GM12891 (cell line): ENCODE measurements around the gene AIG1.

ENCODE experiments used
- DNase-seq: peaks from one replicate; pipeline ENCODE4 v3.0.0; 2011; ENCODE audit warnings: low spot score; ENCODE audit not compliant: insufficient read length
- FAIRE-seq: peaks from 2 replicates; lab custom pipeline; 2011; peaks lifted over from hg19 to GRCh38; lab: Jason Lieb, UNC
- PAX5 ChIP-seq: IDR thresholded peaks from 2 replicates; pipeline ENCODE4 v1.6.1; 2011; ENCODE audit warnings: low read length, moderate library complexity, mild to moderate bottlenecking; ENCODE audit not compliant: insufficient read depth, severe bottlenecking
- POLR2A ChIP-seq: IDR thresholded peaks from 2 replicates; pipeline ENCODE4 v1.6.1; 2011; ENCODE audit warnings: low read depth, low read length, control low read depth
- POLR2AphosphoS5 ChIP-seq: IDR thresholded peaks from 2 replicates; pipeline ENCODE4 v1.6.1; 2011; ENCODE audit warnings: low read depth, low read length, control low read depth
- POU2F2 ChIP-seq: IDR thresholded peaks from 2 replicates; pipeline ENCODE4 v1.6.1; 2011; ENCODE audit warnings: low read depth, mild to moderate bottlenecking, control low read depth, low read length, moderate library complexity
- SPI1 ChIP-seq: IDR thresholded peaks from 2 replicates; pipeline ENCODE4 v1.6.1; 2011; ENCODE audit warnings: low read depth, low read length, control low read depth
- TAF1 ChIP-seq: IDR thresholded peaks from 2 replicates; pipeline ENCODE4 v1.6.1; 2011; ENCODE audit warnings: low read depth, low read length, control low read depth

The AIG1 gene

DNA sequence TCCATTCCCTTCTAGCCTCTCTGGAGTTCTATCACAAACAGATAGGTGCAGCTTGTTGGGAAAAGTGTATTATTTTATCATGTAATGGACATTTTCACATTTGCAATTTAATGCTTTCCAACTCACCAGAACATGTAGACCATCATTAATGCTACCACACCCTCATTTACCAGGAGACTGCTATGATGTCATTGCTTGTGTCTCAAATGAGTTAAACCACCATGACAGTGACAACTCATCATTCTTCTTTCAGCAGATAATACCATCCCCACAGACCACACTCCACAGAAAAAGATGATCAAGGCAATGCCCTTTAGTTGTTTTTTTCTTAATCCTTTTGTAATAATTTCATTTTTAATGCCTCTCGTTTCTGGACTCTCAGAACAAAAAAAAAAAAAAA lies 168.7 kb downstream of the AIG1 start:
- DNase-seq, result no peak
- TF ChIP-seq PAX5, result no peak
- TF ChIP-seq POU2F2, result no peak
- TF ChIP-seq POLR2AphosphoS5, result no peak
- no peak for TF ChIP-seq TAF1
- no peak for TF ChIP-seq SPI1
- no peak for TF ChIP-seq POLR2A

DNA sequence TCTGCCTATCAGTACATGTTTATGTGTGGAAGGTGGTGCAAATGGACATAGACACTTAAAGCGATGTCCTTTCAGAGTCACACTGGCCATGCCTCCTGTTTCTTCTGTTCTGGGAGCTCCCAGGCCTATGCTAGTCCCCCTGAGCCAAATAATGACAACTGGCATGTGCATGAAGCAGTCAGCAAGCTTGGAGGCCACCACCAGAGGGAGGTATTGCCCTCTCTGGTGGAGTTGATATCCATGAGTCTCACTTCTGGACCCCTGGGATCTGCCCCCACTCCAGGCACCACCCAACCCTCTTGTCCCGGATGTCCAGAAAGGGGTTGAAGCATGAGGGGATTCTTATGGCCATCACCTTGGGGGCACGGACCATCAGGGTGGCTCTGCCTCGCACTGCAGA lies 172.2 kb downstream of the AIG1 start:
- no peak for TF ChIP-seq PAX5
- no peak for TF ChIP-seq TAF1
- TF ChIP-seq POU2F2, result no peak
- TF ChIP-seq POLR2AphosphoS5, result no peak
- TF ChIP-seq POLR2A, result no peak
- no peak for TF ChIP-seq SPI1
- FAIRE-seq (peak; percentile 40), DNase-seq (peak; percentile 16)

More for the DNA sequence above, 168.7 kb downstream of the AIG1 start:
- FAIRE-seq, result peak; percentile 65

DNA sequence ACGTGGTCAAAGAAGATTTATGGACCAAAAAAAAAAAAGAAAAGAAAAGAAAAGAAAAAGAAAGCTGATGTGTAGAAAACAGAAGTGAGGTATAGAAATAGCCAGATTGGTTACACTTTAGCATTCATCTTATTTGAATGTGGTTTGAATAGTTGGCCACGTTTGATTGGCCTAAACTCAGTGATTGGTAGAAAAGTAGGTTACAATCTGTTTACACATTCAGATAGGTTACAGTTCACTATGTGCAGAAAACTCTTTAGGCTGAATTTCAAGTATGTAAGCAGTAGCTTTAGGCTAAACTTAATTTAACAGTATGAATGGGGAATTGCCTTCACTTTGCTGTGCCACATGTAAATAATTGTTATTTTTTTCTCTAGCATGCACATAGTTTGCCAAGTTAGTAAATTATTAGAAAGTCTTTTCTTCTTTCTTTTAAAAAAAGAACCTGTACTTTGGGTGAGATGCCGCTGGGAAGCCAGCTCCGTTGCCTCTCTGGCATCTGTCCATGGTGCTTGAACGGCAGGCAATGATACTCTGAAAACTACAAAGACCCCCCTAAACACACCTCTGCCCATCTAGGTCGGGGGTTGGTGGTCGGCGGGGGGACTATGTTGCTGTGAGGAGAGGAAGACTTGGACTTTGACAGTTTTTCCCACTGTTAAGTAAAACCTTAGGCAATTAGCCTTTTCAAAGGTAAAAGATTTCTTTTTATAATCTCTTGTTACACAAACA lies 173.0 kb downstream of the AIG1 start:
- TF ChIP-seq SPI1 (no peak), POLR2A (no peak), TAF1 (no peak), POU2F2 (no peak), POLR2AphosphoS5 (no peak), PAX5 (no peak)
- DNase-seq (no peak), FAIRE-seq (no peak)

DNA sequence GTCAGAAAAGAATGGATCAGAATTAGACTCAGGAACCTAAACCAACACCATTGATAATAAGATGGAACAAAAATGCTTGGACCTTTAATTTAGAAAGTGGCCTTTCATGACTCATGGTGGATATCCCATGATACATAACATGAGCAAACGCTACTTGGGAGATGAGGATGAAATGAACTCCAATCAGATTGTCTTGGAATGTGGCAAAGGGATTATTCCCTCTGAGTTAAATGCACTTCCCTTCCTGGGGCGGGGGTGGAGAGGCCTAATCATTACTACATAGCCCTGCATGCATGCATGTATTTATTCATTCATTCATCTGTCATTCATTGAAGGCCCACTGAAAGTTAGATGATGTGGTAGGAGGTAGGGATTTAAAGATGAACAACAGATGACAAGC lies 174.0 kb downstream of the AIG1 start:
- no peak for FAIRE-seq
- TF ChIP-seq POLR2AphosphoS5 (no peak), POLR2A (no peak), SPI1 (no peak), TAF1 (no peak), PAX5 (no peak), POU2F2 (no peak)
- DNase-seq, result no peak

- no peak for TF ChIP-seq POLR2A
- no peak for DNase-seq
- FAIRE-seq, result no peak
These were observed 175.6 kb downstream of the AIG1 start for GRCh38 chr6:143236151-143236798.

GRCh38 chr6:143238306-143238705 lies 177.6 kb downstream of the AIG1 start:
- no peak for FAIRE-seq
- no peak for DNase-seq
- TF ChIP-seq POLR2AphosphoS5 (no peak), TAF1 (no peak), SPI1 (no peak), PAX5 (no peak), POLR2A (no peak), POU2F2 (no peak)

GRCh38 chr6:143241111-143241510 lies 180.4 kb downstream of the AIG1 start:
- no peak for FAIRE-seq
- no peak for TF ChIP-seq POLR2A
- no peak for TF ChIP-seq PAX5
- no peak for TF ChIP-seq POLR2AphosphoS5
- no peak for TF ChIP-seq POU2F2
- no peak for TF ChIP-seq TAF1
- no peak for TF ChIP-seq SPI1
- DNase-seq, result no peak

DNA sequence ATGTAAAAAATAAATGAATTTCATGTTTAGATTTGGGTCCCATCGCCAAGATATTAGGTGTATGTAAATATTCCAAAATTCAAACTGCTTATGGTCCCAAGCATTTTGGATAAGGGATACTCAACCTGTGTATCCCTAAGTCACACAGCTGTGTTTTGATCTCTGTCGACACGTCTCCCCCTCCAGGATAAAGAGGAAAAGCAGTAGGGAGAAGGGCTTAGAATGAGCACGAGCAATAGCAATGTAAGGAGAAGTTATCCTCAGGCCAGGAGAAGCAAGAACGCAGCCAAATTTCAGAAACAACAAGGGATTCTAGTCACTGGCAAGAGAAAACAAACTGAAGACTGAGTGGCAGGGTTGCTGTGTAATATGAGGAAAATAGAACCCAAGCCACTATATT lies 181.2 kb downstream of the AIG1 start:
- DNase-seq, result no peak
- no peak for FAIRE-seq
- TF ChIP-seq POLR2A (no peak), TAF1 (no peak), SPI1 (no peak), POLR2AphosphoS5 (no peak), POU2F2 (no peak), PAX5 (no peak)

DNA sequence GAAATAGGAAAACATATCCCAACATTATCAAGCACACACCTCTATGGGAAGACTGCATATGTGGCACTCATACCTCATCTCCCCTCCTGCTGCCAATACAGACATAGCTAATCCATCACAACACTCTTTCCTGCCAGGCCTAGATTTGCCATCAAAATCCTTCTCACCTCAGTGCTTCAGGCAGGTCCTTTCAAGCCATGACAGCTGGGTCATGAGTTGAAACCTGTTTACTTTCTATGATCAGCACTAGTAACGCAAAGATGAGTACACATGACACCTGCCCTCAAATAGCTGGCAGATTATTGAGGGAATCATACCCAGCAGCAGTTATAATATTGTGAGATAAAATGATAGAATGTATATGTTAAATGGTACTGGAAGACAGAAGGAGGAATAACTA lies 183.1 kb downstream of the AIG1 start:
- TF ChIP-seq PAX5 (no peak), TAF1 (no peak), POU2F2 (no peak), SPI1 (no peak), POLR2AphosphoS5 (no peak), POLR2A (no peak)
- DNase-seq (no peak), FAIRE-seq (no peak)
